ENCODE data around the gene MAML3.

MAML3 gene

GRCh38 chr4:139977838-139978609, 176.0 kb downstream of the MAML3 start:
- no peaks in the 10 kb centered on the region for H3K9me3 ChIP-seq (ENCODE audit: insufficient read depth, low read depth, low read length)
- no peak overlapping the region for H3K27ac ChIP-seq (ENCODE audit: low read length)
- H3K27me3 ChIP-seq (ENCODE audit: insufficient read depth, low read length) = peaks cover 43% of the 10 kb centered on the region
- no peak overlapping the region for H3K9ac ChIP-seq (ENCODE audit: low read depth, low read length)
- H3K4me3 ChIP-seq (ENCODE audit: low read length) = no peak overlapping the region
- peaks cover 2% of the 10 kb centered on the region; the same call in 1 of the 2 replicates for H3K4me1 ChIP-seq (ENCODE audit: insufficient read depth, low read length)
- no peaks in the 10 kb centered on the region for H3K36me3 ChIP-seq (ENCODE audit: insufficient read depth, low read depth, low read length)

DNA sequence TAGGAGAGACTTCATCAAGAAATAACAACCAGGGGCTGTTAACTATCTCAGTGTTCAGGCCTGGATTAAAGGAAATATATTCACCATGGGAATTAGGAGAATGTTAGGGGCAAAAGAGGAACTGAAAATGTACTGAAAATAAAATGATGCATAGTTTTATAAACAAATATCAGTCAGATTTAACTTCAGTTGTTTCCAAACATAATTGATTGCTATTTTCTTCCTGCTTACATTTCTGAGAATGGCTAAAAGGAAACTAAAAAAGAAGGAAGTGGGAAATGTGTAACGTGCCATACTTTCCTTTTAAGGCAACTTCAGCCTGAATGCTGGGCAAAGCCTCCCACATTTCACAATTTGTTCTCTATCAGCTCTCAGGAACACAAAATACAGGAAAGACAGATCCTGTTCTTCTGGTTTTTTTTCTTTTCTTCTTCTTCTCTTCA, 178.1 kb downstream of the MAML3 start:
- Histone ChIP-seq H3K36me3 (ENCODE audit: insufficient read depth, low read depth, low read length) (no peaks in the 10 kb centered on the region), H3K9ac (ENCODE audit: low read depth, low read length) (no peak overlapping the region), H3K4me3 (ENCODE audit: low read length) (no peak overlapping the region), H3K4me1 (ENCODE audit: insufficient read depth, low read length) (peaks cover 2% of the 10 kb centered on the region; the same call in 1 of the 2 replicates), H3K9me3 (ENCODE audit: insufficient read depth, low read depth, low read length) (no peaks in the 10 kb centered on the region), H3K27ac (ENCODE audit: low read length) (no peak overlapping the region), H3K27me3 (ENCODE audit: insufficient read depth, low read length) (peaks cover 65% of the 10 kb centered on the region)

DNA sequence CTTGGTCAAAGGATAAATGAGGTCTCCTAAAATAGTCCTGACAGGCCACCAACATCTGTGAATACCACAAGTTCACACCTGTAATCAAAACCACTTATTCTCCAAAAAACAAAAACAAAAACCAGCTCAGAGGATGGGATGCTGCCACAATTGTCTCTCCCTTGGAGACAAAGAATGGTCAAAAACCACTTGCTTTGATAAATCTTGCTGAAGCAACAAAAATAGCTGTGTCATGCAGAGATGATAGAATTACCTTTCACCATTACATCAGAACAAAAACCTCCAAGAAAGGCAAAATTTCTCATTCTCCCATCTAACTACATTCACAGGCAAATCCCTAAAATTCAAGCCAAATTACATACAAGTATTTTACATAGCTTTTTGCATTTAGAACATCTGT, 180.4 kb downstream of the MAML3 start:
- H3K9me3 ChIP-seq (ENCODE audit: insufficient read depth, low read depth, low read length) = no peaks in the 10 kb centered on the region
- no peak overlapping the region for H3K27ac ChIP-seq (ENCODE audit: low read length)
- no peaks in the 10 kb centered on the region for H3K36me3 ChIP-seq (ENCODE audit: insufficient read depth, low read depth, low read length)
- peaks cover 87% of the 10 kb centered on the region for H3K27me3 ChIP-seq (ENCODE audit: insufficient read depth, low read length)
- no peak overlapping the region for H3K4me3 ChIP-seq (ENCODE audit: low read length)
- H3K9ac ChIP-seq (ENCODE audit: low read depth, low read length) = no peak overlapping the region
- H3K4me1 ChIP-seq (ENCODE audit: insufficient read depth, low read length) = peaks cover 2% of the 10 kb centered on the region; the same call in 1 of the 2 replicates

- Histone ChIP-seq H3K27ac (ENCODE audit: low read length) (no peak overlapping the region), H3K4me3 (ENCODE audit: low read length) (no peak overlapping the region), H3K27me3 (ENCODE audit: insufficient read depth, low read length) (peaks cover 93% of the 10 kb centered on the region), H3K9ac (ENCODE audit: low read depth, low read length) (no peak overlapping the region), H3K36me3 (ENCODE audit: insufficient read depth, low read depth, low read length) (no peaks in the 10 kb centered on the region), H3K4me1 (ENCODE audit: insufficient read depth, low read length) (peaks cover 2% of the 10 kb centered on the region; the same call in 1 of the 2 replicates), H3K9me3 (ENCODE audit: insufficient read depth, low read depth, low read length) (no peaks in the 10 kb centered on the region)
Measured at GRCh38 chr4:139973015-139973414, 181.0 kb downstream of the MAML3 start.

DNA sequence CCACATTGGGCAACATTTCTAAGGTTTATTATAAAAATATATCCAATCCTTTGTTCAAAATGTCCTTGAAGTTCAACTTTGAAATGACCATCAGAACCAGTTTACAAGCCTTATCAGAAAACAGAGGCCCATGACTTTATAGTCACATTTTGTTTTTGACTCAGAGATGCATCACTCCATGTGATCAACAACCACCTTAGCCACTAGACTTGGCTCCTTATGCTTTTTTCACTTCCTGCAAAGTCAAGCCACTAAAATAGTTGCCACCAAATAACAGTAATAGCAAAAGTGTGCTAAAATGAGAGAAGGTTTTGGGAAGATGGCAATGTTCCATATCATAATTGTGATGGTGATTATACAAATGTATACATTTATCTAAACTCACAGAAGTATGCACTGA, 181.7 kb downstream of the MAML3 start:
- no peak overlapping the region for H3K4me3 ChIP-seq (ENCODE audit: low read length)
- peaks cover 2% of the 10 kb centered on the region; the same call in 1 of the 2 replicates for H3K4me1 ChIP-seq (ENCODE audit: insufficient read depth, low read length)

DNA sequence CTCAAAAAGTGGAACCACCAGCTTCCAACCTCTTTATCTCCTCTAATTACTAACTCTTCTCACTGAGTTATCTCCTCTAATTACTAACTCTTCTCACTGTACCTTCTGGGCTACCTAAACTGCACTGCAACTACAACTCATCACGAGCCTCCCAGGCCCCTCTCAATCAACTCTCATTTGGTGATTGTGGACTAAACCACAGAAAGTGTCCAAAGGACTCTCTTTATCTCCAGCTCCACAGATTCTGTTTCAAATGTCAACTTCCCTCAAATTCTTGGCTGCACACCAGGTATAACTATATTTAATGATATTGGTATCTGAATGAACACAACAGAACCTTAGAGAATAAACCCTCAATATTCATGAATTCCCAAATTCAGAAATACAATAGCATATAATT, 182.9 kb downstream of the MAML3 start:
- H3K4me1 ChIP-seq (ENCODE audit: insufficient read depth, low read length) = peaks cover 2% of the 10 kb centered on the region; the same call in 1 of the 2 replicates

More for the DNA sequence above, 181.7 kb downstream of the MAML3 start:
- H3K9me3 ChIP-seq (ENCODE audit: insufficient read depth, low read depth, low read length) = no peaks in the 10 kb centered on the region
- no peak overlapping the region for H3K27ac ChIP-seq (ENCODE audit: low read length)
- no peaks in the 10 kb centered on the region for H3K36me3 ChIP-seq (ENCODE audit: insufficient read depth, low read depth, low read length)
- peaks cover 93% of the 10 kb centered on the region for H3K27me3 ChIP-seq (ENCODE audit: insufficient read depth, low read length)
- H3K9ac ChIP-seq (ENCODE audit: low read depth, low read length) = no peak overlapping the region

GRCh38 chr4:139969635-139970266, 184.2 kb downstream of the MAML3 start:
- peaks cover 73% of the 10 kb centered on the region for H3K27me3 ChIP-seq (ENCODE audit: insufficient read depth, low read length)
- no peaks in the 10 kb centered on the region for H3K36me3 ChIP-seq (ENCODE audit: insufficient read depth, low read depth, low read length)
- peaks cover 2% of the 10 kb centered on the region; the same call in 1 of the 2 replicates for H3K4me1 ChIP-seq (ENCODE audit: insufficient read depth, low read length)
- H3K27ac ChIP-seq (ENCODE audit: low read length) = no peak overlapping the region
- H3K9ac ChIP-seq (ENCODE audit: low read depth, low read length) = no peak overlapping the region
- H3K9me3 ChIP-seq (ENCODE audit: insufficient read depth, low read depth, low read length) = no peaks in the 10 kb centered on the region
- no peak overlapping the region for H3K4me3 ChIP-seq (ENCODE audit: low read length)

More for the DNA sequence above, 182.9 kb downstream of the MAML3 start:
- no peak overlapping the region for H3K4me3 ChIP-seq (ENCODE audit: low read length)
- H3K27ac ChIP-seq (ENCODE audit: low read length) = no peak overlapping the region
- no peaks in the 10 kb centered on the region for H3K36me3 ChIP-seq (ENCODE audit: insufficient read depth, low read depth, low read length)
- H3K27me3 ChIP-seq (ENCODE audit: insufficient read depth, low read length) = peaks cover 87% of the 10 kb centered on the region
- H3K9me3 ChIP-seq (ENCODE audit: insufficient read depth, low read depth, low read length) = no peaks in the 10 kb centered on the region
- H3K9ac ChIP-seq (ENCODE audit: low read depth, low read length) = no peak overlapping the region

DNA sequence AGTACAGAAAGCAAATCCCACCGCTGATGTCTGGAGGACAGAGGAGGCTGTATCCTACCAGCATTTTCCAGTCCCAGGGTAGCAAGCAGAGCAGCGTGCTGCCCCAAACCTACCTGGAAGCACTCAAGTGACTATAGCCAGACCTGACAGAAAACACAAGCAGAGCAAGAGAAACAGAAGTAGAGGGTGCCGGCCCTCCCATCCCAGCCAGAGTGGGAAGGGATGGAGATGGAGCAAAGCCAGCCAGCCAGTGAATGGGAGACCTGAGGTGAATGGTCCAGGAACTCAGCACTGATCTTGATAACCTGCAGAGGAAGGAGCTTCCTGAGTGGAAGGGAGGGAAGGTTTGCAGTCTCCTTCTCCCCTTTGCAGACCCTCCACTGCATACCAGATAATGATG, 185.2 kb downstream of the MAML3 start:
- no peaks in the 10 kb centered on the region for H3K9me3 ChIP-seq (ENCODE audit: insufficient read depth, low read depth, low read length)
- H3K27ac ChIP-seq (ENCODE audit: low read length) = no peak overlapping the region
- no peak overlapping the region for H3K9ac ChIP-seq (ENCODE audit: low read depth, low read length)
- no peaks in the 10 kb centered on the region for H3K36me3 ChIP-seq (ENCODE audit: insufficient read depth, low read depth, low read length)
- H3K27me3 ChIP-seq (ENCODE audit: insufficient read depth, low read length) = peaks cover 64% of the 10 kb centered on the region
- H3K4me1 ChIP-seq (ENCODE audit: insufficient read depth, low read length) = peaks cover 2% of the 10 kb centered on the region; the same call in 1 of the 2 replicates
- H3K4me3 ChIP-seq (ENCODE audit: low read length) = no peak overlapping the region

GRCh38 chr4:139966383-139966782, 187.6 kb downstream of the MAML3 start:
- H3K9me3 ChIP-seq (ENCODE audit: insufficient read depth, low read depth, low read length) = no peaks in the 10 kb centered on the region
- H3K4me3 ChIP-seq (ENCODE audit: low read length) = no peak overlapping the region
- peaks cover 39% of the 10 kb centered on the region for H3K27me3 ChIP-seq (ENCODE audit: insufficient read depth, low read length)
- H3K27ac ChIP-seq (ENCODE audit: low read length) = no peak overlapping the region
- H3K4me1 ChIP-seq (ENCODE audit: insufficient read depth, low read length) = no peaks in the 10 kb centered on the region
- no peaks in the 10 kb centered on the region for H3K36me3 ChIP-seq (ENCODE audit: insufficient read depth, low read depth, low read length)
- H3K9ac ChIP-seq (ENCODE audit: low read depth, low read length) = no peak overlapping the region

GRCh38 chr4:139965789-139966188, 188.2 kb downstream of the MAML3 start:
- no peaks in the 10 kb centered on the region for H3K9me3 ChIP-seq (ENCODE audit: insufficient read depth, low read depth, low read length)
- peaks cover 34% of the 10 kb centered on the region for H3K27me3 ChIP-seq (ENCODE audit: insufficient read depth, low read length)
- no peak overlapping the region for H3K27ac ChIP-seq (ENCODE audit: low read length)
- no peak overlapping the region for H3K4me3 ChIP-seq (ENCODE audit: low read length)
- no peak overlapping the region for H3K9ac ChIP-seq (ENCODE audit: low read depth, low read length)
- no peaks in the 10 kb centered on the region for H3K36me3 ChIP-seq (ENCODE audit: insufficient read depth, low read depth, low read length)
- no peaks in the 10 kb centered on the region for H3K4me1 ChIP-seq (ENCODE audit: insufficient read depth, low read length)

DNA sequence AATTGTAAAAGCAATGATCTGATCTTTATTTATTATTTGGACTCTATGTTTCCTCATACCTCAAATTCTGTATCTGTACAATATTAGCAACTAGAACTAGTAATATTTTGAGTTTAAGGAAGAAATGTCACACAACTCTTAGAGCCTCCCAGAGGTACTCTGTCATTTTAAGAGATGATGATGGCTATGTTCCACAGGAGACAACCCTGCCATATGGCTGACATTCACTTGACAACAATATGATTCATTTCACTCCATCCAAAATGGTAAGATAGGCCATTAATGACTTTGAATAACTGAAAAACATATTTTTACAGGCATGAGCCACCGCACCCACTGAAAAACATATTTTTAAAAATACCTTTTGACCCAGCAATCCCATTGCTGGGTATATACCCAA, 190.3 kb downstream of the MAML3 start:
- H3K9me3 ChIP-seq (ENCODE audit: insufficient read depth, low read depth, low read length) = no peaks in the 10 kb centered on the region
- H3K27me3 ChIP-seq (ENCODE audit: insufficient read depth, low read length) = peaks cover 13% of the 10 kb centered on the region
- no peak overlapping the region for H3K4me3 ChIP-seq (ENCODE audit: low read length)
- H3K36me3 ChIP-seq (ENCODE audit: insufficient read depth, low read depth, low read length) = no peaks in the 10 kb centered on the region
- H3K4me1 ChIP-seq (ENCODE audit: insufficient read depth, low read length) = no peaks in the 10 kb centered on the region
- no peak overlapping the region for H3K9ac ChIP-seq (ENCODE audit: low read depth, low read length)
- no peak overlapping the region for H3K27ac ChIP-seq (ENCODE audit: low read length)

All from iPS-20b (cell line).